Measurements from ENCODE around the gene CHD5.
A peak's percentile ranks its signal among the peaks of the same experiment; 100 is the strongest.

The CHD5 gene

DNA sequence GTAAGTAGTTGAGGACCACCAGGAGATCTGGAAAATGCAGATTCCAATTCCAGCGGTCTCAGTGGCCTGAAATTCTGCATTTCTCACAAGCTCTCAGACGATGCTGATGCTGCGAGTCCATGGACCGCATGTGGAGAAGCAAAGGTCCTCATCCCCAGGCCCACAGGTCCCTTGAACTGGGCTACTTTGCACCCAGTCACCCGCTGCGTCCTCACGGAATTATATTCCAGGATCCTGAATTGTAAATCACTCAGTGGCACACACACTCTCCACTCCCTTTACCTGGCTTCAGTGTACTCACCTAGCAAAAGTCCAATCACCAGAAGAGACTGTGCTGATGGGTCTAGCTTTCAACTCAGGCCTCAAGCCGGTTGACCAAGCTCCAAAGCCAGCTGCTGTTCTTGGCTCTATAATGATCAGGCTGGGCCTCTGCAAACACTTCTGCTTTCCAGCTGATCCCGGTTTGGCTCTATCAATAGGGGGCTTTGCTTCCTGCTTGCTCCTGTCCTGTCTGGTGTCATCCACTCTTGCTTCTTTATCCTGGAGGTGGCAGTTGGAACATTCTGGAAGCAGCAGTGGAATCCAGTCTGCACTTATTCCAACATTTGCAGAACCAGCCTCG lies 20.2 kb upstream of the CHD5 start:
- Histone ChIP-seq H3K4me3 (ENCODE audit: low read length) (peak overlapping the region; percentile 26; the same call in 1 of the 2 replicates), H3K4me1 (ENCODE audit: control insufficient read depth, insufficient read depth, low read length) (peaks cover 4% of the 10 kb centered on the region; the same call in 1 of the 2 replicates), H3K36me3 (ENCODE audit: control insufficient read depth, insufficient read depth, low read length) (peaks cover 7% of the 10 kb centered on the region; the same call in 1 of the 2 replicates), H3K9me3 (ENCODE audit: control insufficient read depth, insufficient read depth, low read length) (no peaks in the 10 kb centered on the region), H3K27me3 (ENCODE audit: control insufficient read depth, insufficient read depth, low read length) (no peaks in the 10 kb centered on the region), H3K27ac (ENCODE audit: low read length) (no peak overlapping the region)
- WGBS (ENCODE audit: insufficient coverage, insufficient read length), result no CpG with 5 or more reads among the region's 10 CpGs
- no peak for DNase-seq (ENCODE audit: low read depth, low spot score)

GRCh38 chr1:6199298-6200187 lies 19.4 kb upstream of the CHD5 start, which contains the start of gene RPL22:
Gene RPL22 (minus strand): TSS chr1:6199595. CDS start chr1:6199573, 22 bp downstream.
- no peaks in the 10 kb centered on the region for H3K27me3 ChIP-seq (ENCODE audit: control insufficient read depth, insufficient read depth, low read length)
- peak within 1 kb of the TSS; percentile 71 for H3K4me3 ChIP-seq (ENCODE audit: low read length)
- peak; percentile 99 for DNase-seq (ENCODE audit: low read depth, low spot score)
- H3K27ac ChIP-seq (ENCODE audit: low read length), result no peak within 1 kb of the TSS
- WGBS (ENCODE audit: insufficient coverage, insufficient read length), result no CpG with 5 or more reads among the region's 53 CpGs
- H3K4me1 ChIP-seq (ENCODE audit: control insufficient read depth, insufficient read depth, low read length), result peaks cover 4% of the 10 kb centered on the region; the same call in 1 of the 2 replicates
- H3K36me3 ChIP-seq (ENCODE audit: control insufficient read depth, insufficient read depth, low read length), result peaks cover 9% of the 10 kb centered on the region; the same call in 1 of the 2 replicates
- H3K9me3 ChIP-seq (ENCODE audit: control insufficient read depth, insufficient read depth, low read length), result no peaks in the 10 kb centered on the region

DNA sequence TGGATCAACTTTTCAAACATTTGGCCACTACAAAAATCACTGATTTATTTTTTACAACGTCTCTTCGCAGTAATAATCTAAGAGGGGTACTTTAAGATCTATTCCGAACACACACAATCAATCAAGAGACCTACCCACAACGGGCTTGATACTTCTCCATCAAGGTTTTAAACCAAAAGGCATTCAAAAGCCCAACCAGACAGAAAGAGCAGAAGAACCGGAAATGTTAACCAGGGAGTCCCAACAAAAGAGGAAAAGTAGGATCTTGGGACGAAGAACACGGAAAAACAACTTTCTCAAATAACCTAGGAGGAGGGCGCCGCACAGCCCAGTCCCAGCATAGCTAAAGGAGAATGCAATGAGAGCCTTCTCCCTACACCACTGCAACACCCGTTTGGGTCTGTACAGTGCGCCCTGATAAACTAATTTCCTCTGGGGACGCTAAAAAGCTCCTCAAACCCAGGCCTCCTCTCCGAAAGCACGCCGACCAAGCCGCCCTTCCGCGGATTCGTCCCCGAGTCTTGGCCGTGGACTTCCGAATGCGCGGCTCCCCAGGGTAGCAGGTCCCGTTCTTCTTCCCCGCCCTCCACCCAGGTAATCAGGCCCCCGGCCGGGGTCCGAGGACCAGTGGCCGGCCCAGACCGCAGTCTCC lies 18.7 kb upstream of the CHD5 start:
- no peak overlapping the region for H3K27ac ChIP-seq (ENCODE audit: low read length)
- H3K36me3 ChIP-seq (ENCODE audit: control insufficient read depth, insufficient read depth, low read length), result peaks cover 13% of the 10 kb centered on the region; the same call in 1 of the 2 replicates
- no peaks in the 10 kb centered on the region for H3K9me3 ChIP-seq (ENCODE audit: control insufficient read depth, insufficient read depth, low read length)
- peak overlapping the region; percentile 71 for H3K4me3 ChIP-seq (ENCODE audit: low read length)
- peaks cover 4% of the 10 kb centered on the region; the same call in 1 of the 2 replicates for H3K4me1 ChIP-seq (ENCODE audit: control insufficient read depth, insufficient read depth, low read length)
- WGBS (ENCODE audit: insufficient coverage, insufficient read length), result no CpG with 5 or more reads among the region's 31 CpGs
- DNase-seq (ENCODE audit: low read depth, low spot score), result no peak
- no peaks in the 10 kb centered on the region for H3K27me3 ChIP-seq (ENCODE audit: control insufficient read depth, insufficient read depth, low read length)

GRCh38 chr1:6197746-6198427 lies 17.8 kb upstream of the CHD5 start:
- Histone ChIP-seq H3K4me3 (ENCODE audit: low read length) (peak overlapping the region; percentile 71; the same call in 1 of the 2 replicates), H3K27me3 (ENCODE audit: control insufficient read depth, insufficient read depth, low read length) (no peaks in the 10 kb centered on the region), H3K9me3 (ENCODE audit: control insufficient read depth, insufficient read depth, low read length) (no peaks in the 10 kb centered on the region), H3K27ac (ENCODE audit: low read length) (no peak overlapping the region), H3K4me1 (ENCODE audit: control insufficient read depth, insufficient read depth, low read length) (peaks cover 4% of the 10 kb centered on the region; the same call in 1 of the 2 replicates), H3K36me3 (ENCODE audit: control insufficient read depth, insufficient read depth, low read length) (peaks cover 19% of the 10 kb centered on the region; the same call in 1 of the 2 replicates)
- no CpG with 5 or more reads among the region's 6 CpGs for WGBS (ENCODE audit: insufficient coverage, insufficient read length)
- no peak for DNase-seq (ENCODE audit: low read depth, low spot score)

- peaks cover 38% of the 10 kb centered on the region; the same call in 1 of the 2 replicates for H3K36me3 ChIP-seq (ENCODE audit: control insufficient read depth, insufficient read depth, low read length)
- no peak overlapping the region for H3K27ac ChIP-seq (ENCODE audit: low read length)
- H3K9me3 ChIP-seq (ENCODE audit: control insufficient read depth, insufficient read depth, low read length), result no peaks in the 10 kb centered on the region
- H3K4me3 ChIP-seq (ENCODE audit: low read length), result no peak overlapping the region
- H3K4me1 ChIP-seq (ENCODE audit: control insufficient read depth, insufficient read depth, low read length), result no peaks in the 10 kb centered on the region
- WGBS (ENCODE audit: insufficient coverage, insufficient read length), result no CpG with 5 or more reads among the region's 1 CpG
- no peak for DNase-seq (ENCODE audit: low read depth, low spot score)
- H3K27me3 ChIP-seq (ENCODE audit: control insufficient read depth, insufficient read depth, low read length), result no peaks in the 10 kb centered on the region
Observed at GRCh38 chr1:6191968-6192367, 11.8 kb upstream of the CHD5 start.

GRCh38 chr1:6188466-6188865 lies 8.3 kb upstream of the CHD5 start:
- Histone ChIP-seq H3K4me1 (ENCODE audit: control insufficient read depth, insufficient read depth, low read length) (peaks cover 3% of the 10 kb centered on the region; the same call in 1 of the 2 replicates), H3K4me3 (ENCODE audit: low read length) (no peak overlapping the region), H3K27me3 (ENCODE audit: control insufficient read depth, insufficient read depth, low read length) (no peaks in the 10 kb centered on the region)

DNA sequence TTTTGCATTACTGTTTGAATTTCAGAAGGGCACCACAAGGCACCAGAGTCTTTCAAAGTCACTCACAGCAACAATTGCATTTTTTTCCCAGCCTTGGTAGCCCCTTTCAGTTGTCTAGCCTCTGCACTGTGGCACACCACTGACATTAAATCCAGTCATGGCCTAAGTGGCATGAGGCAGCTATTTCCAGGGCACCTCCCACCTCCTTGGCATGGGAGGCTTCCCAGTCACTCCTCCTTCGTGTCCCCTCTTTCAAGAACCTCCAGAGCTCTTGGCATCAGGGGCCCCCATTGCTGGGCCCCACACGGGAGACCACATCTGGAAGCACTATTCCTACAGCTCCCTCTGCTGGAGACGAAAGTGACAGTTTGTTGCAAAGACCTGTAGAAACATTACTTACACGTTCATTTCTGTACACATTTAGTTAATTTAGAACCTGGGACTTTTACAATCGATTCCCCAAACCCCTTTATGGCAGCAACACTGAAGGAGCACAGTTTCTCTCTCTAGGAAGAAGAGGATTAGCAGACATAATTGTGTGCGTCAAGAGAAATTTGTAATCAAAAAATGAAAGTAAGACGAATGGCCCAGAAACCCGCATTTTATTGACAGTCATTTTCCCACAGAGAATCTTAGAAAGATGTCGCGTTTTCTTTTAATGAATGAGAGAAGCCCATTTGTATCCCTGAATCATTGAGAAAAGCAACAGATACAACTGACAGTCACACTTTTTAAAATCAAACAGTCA lies 5.7 kb upstream of the CHD5 start:
- peaks cover 5% of the 10 kb centered on the region; the same call in 1 of the 2 replicates for H3K4me1 ChIP-seq (ENCODE audit: control insufficient read depth, insufficient read depth, low read length)
- H3K27ac ChIP-seq (ENCODE audit: low read length), result no peak overlapping the region
- no peak for DNase-seq (ENCODE audit: low read depth, low spot score)
- peaks cover 14% of the 10 kb centered on the region; the same call in 1 of the 2 replicates for H3K36me3 ChIP-seq (ENCODE audit: control insufficient read depth, insufficient read depth, low read length)
- no peaks in the 10 kb centered on the region for H3K9me3 ChIP-seq (ENCODE audit: control insufficient read depth, insufficient read depth, low read length)
- WGBS (ENCODE audit: insufficient coverage, insufficient read length), result no CpG with 5 or more reads among the region's 10 CpGs
- no peaks in the 10 kb centered on the region for H3K27me3 ChIP-seq (ENCODE audit: control insufficient read depth, insufficient read depth, low read length)
- H3K4me3 ChIP-seq (ENCODE audit: low read length), result no peak overlapping the region

More at GRCh38 chr1:6188466-6188865, 8.3 kb upstream of the CHD5 start:
- DNase-seq (ENCODE audit: low read depth, low spot score), result no peak
- Histone ChIP-seq H3K36me3 (ENCODE audit: control insufficient read depth, insufficient read depth, low read length) (peaks cover 29% of the 10 kb centered on the region; the same call in 1 of the 2 replicates), H3K9me3 (ENCODE audit: control insufficient read depth, insufficient read depth, low read length) (no peaks in the 10 kb centered on the region), H3K27ac (ENCODE audit: low read length) (no peak overlapping the region)
- WGBS (ENCODE audit: insufficient coverage, insufficient read length), result no CpG with 5 or more reads among the region's 8 CpGs

DNA sequence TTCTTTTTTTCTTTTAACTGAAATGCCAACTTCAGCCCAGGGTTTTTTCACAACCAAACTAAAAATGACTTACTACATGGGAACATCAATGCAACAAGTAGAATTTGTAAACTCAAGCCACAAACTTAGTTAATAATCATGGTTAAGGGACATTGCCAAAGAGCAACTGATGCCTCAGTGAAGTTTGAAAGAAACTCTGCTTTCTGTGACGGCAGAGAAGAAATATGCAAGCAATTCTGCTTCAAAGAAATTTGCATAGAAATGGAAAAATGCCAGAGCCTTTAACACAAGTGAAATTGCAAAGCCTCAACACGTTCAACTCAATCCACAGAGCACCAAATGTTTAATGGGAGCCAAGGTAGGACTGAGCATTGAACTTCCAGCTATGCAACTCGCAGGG lies 5.0 kb upstream of the CHD5 start:
- H3K27ac ChIP-seq (ENCODE audit: low read length), result no peak overlapping the region
- H3K36me3 ChIP-seq (ENCODE audit: control insufficient read depth, insufficient read depth, low read length), result peaks cover 12% of the 10 kb centered on the region; the same call in 1 of the 2 replicates
- H3K4me1 ChIP-seq (ENCODE audit: control insufficient read depth, insufficient read depth, low read length), result peaks cover 5% of the 10 kb centered on the region; the same call in 1 of the 2 replicates
- no CpG with 5 or more reads among the region's 3 CpGs for WGBS (ENCODE audit: insufficient coverage, insufficient read length)
- H3K4me3 ChIP-seq (ENCODE audit: low read length), result no peak overlapping the region
- H3K9me3 ChIP-seq (ENCODE audit: control insufficient read depth, insufficient read depth, low read length), result no peaks in the 10 kb centered on the region
- no peaks in the 10 kb centered on the region for H3K27me3 ChIP-seq (ENCODE audit: control insufficient read depth, insufficient read depth, low read length)
- DNase-seq (ENCODE audit: low read depth, low spot score), result no peak

DNA sequence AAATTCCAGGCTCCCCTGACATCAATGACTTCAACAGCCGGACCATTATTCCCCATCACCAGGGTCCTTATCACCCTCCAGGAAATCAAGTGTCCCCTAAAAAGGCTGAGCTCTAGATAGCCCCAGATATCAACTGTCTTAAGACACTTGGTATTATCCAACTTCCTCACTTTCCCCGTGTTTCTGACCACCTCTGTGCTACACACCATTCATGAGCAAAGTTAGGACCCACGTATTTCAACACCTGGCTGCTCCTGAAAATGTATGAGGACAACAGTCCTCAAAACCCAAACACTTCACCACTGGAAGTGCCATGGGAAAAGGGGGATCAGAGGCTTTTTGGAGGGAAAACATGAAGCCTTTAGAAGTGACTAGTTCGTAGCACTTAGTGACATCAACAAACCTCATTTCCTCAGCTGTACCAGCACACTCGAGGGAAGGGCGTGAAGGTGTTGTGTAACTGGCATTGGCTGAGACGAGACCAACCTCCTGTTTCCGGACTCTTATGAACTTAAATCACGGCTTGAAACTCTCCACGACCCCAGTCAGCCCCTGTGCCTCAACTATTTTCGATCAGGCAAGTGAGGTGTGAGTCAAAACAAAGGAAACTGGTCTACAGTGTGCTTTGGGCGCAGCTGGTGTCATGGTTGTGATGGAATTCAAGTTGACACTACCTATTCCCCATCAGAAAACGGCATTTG lies 4.1 kb upstream of the CHD5 start:
- Histone ChIP-seq H3K4me1 (ENCODE audit: control insufficient read depth, insufficient read depth, low read length) (peaks cover 5% of the 10 kb centered on the region; the same call in 1 of the 2 replicates), H3K27ac (ENCODE audit: low read length) (no peak overlapping the region), H3K36me3 (ENCODE audit: control insufficient read depth, insufficient read depth, low read length) (peaks cover 9% of the 10 kb centered on the region; the same call in 1 of the 2 replicates), H3K4me3 (ENCODE audit: low read length) (no peak overlapping the region), H3K27me3 (ENCODE audit: control insufficient read depth, insufficient read depth, low read length) (no peaks in the 10 kb centered on the region; the same call in 1 of the 2 replicates), H3K9me3 (ENCODE audit: control insufficient read depth, insufficient read depth, low read length) (no peaks in the 10 kb centered on the region)
- whole genome bisulfite sequencing (ENCODE audit: insufficient coverage, insufficient read length), result no CpG with 5 or more reads among the region's 13 CpGs
- no peak for DNase-seq (ENCODE audit: low read depth, low spot score)

Data from iPS DF 6.9 (cell line).